Tibial nerve (tissue), 4 donors: Measurements from ENCODE around the gene CHSY1. TPM values are rescaled to one million over a fixed set of nuclear protein-coding genes. Genes with fewer than 3 reads are reported as not detected.
"Not testable (repeated sequence)": the region's sequence is repeated elsewhere in the genome, so short reads cannot be mapped to it uniquely, and the experiment has no call there.

Experiments
- DNase-seq, 2 donors: peaks; one replicate each; pipeline ENCODE4 v3.0.0-alpha.2; 2019; ENCODE audit warnings: low spot score in 2 of 2
- H3K27ac ChIP-seq, 4 donors: fragments of 200-600 bp; sonication (generic) in 3 of 4; one replicate each; pipeline ENCODE4 v1.5.1; 2017 to 2019; ENCODE audit warnings: mild to moderate bottlenecking in 1 of 4
- H3K27me3 ChIP-seq, 2 donors: fragments of 200-600 bp; sonication (generic) in 1 of 2; one replicate each; pipeline versions ENCODE4 v1.5.1 to v1.6.0; 2017 to 2019
- H3K36me3 ChIP-seq, 3 donors: fragments of 200-600 bp; sonication (generic); one replicate each; pipeline ENCODE4 v1.5.1; 2018 to 2019
- H3K4me1 ChIP-seq, 4 donors: fragments of 200-600 bp; sonication (generic) in 3 of 4; one replicate each; pipeline ENCODE4 v1.5.1; 2017 to 2019
- H3K4me3 ChIP-seq, 4 donors: fragments of 200-600 bp; sonication (generic) in 3 of 4; one replicate each; pipeline ENCODE4 v1.5.1; 2017 to 2019; ENCODE audit warnings: mild to moderate bottlenecking in 1 of 4, moderate library complexity in 1 of 4
- H3K9me3 ChIP-seq, 4 donors: fragments of 200-600 bp; sonication (generic) in 3 of 4; one replicate each; pipeline ENCODE4 v1.5.1; 2017 to 2019
- EP300 ChIP-seq, 2 donors: sonication (generic); formaldehyde crosslinking; IDR thresholded peaks; one replicate each; pipeline ENCODE4 v1.6.1; 2017; ENCODE audit warnings: antibody characterized with exemption in 2 of 2, mild to moderate bottlenecking in 1 of 2
- POLR2A ChIP-seq, 2 donors: fragments of 450-650 bp; IDR thresholded peaks; one replicate each; pipeline ENCODE4 v1.6.1; 2017; ENCODE audit warnings: antibody characterized with exemption in 2 of 2, mild to moderate bottlenecking in 2 of 2, moderate library complexity in 2 of 2
- WGBS, 2 donors: methylation state at CpG; one replicate each; pipeline ENCODE4 v1.1.5; 2018; 5-methylcytosine and 5-hydroxymethylcytosine counted together
- total RNA-seq, 4 donors: library from RNA; depleted of rRNA; stranded (reverse); fragments of >200 nt; gene quantifications; one replicate each; pipeline ENCODE4 v1.1.0, GENCODE V29; 2016
- TF ChIP-seq, protein P1 (sequence below), 5 experiments: fragments of 200-600 bp in 3 of 5; fragments of 450-650 bp in 2 of 5; sonication (generic) in 3 of 5; IDR thresholded peaks; one replicate each; pipeline ENCODE4 v1.5.1; 2016 to 2019; ENCODE audit warnings: antibody characterized with exemption in 5 of 5, mild to moderate bottlenecking in 3 of 5, moderate library complexity in 2 of 5

Gene CHSY1
- total RNA-seq, 4 donors from 2014 or later, result 22.0 to 29.7 (median 24.6) TPM

- H3K27me3 ChIP-seq, result no peaks in the 10 kb centered on the region
- H3K36me3 ChIP-seq, result no peaks in the 10 kb centered on the region
- WGBS, 2 donors, result 88 to 89% methylated on average over 18 of the region's 18 CpGs
- TF ChIP-seq, protein P1, sequence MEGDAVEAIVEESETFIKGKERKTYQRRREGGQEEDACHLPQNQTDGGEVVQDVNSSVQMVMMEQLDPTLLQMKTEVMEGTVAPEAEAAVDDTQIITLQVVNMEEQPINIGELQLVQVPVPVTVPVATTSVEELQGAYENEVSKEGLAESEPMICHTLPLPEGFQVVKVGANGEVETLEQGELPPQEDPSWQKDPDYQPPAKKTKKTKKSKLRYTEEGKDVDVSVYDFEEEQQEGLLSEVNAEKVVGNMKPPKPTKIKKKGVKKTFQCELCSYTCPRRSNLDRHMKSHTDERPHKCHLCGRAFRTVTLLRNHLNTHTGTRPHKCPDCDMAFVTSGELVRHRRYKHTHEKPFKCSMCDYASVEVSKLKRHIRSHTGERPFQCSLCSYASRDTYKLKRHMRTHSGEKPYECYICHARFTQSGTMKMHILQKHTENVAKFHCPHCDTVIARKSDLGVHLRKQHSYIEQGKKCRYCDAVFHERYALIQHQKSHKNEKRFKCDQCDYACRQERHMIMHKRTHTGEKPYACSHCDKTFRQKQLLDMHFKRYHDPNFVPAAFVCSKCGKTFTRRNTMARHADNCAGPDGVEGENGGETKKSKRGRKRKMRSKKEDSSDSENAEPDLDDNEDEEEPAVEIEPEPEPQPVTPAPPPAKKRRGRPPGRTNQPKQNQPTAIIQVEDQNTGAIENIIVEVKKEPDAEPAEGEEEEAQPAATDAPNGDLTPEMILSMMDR (IDR thresholded peaks at IDR 0.05), result no peak
- TF ChIP-seq POLR2A (IDR thresholded peaks at IDR 0.05) (no peak), EP300 (IDR thresholded peaks at IDR 0.05) (no peak)
- H3K4me1 ChIP-seq, result peaks cover 0 to 22% (median 16%) of the 10 kb centered on the region in 4 donors
- no peak for DNase-seq
- H3K9me3 ChIP-seq, result peaks cover 0 to 11% (median 1%) of the 10 kb centered on the region in 4 donors
- no peak overlapping the region for H3K27ac ChIP-seq
- no peak overlapping the region for H3K4me3 ChIP-seq
Observed at GRCh38 chr15:101131489-101132389, 120.1 kb downstream of the CHSY1 start.

DNA sequence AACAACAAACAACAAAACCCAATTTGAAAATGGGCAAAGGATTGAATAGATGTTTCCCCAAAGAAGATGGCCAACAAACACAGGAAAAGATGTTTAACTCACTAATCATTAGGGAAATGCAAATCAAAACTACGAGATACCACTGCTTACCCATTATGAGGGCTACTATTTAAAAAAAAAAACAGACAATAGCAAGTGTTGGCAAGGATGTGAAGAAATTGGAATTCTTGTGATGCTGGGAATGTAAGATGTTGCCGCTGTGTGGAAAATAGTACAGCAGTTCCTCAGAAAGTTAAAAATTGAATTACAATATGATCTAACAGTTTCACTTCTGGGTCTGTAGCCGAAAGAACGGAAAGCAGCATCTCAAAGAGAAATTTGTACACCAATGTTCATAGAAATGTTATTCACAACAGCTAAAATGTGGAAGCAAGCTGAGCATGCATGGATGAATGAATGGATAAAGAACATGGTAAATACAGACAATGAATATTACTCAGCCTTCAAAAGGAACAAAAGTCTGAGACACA, 121.9 kb downstream of the CHSY1 start:
- Histone ChIP-seq H3K4me1 (peaks cover 0 to 29% (median 24%) of the 10 kb centered on the region in 4 donors), H3K27ac (no peak overlapping the region), H3K4me3 (no peak overlapping the region), H3K9me3 (peaks cover 0 to 10% (median 1%) of the 10 kb centered on the region in 4 donors), H3K27me3 (no peaks in the 10 kb centered on the region), H3K36me3 (no peaks in the 10 kb centered on the region)
- TF ChIP-seq POLR2A (IDR thresholded peaks at IDR 0.05), result no peak
- 67 to 79% methylated on average over 4 of the region's 4 CpGs for WGBS, 2 donors
- no peak for DNase-seq

DNA sequence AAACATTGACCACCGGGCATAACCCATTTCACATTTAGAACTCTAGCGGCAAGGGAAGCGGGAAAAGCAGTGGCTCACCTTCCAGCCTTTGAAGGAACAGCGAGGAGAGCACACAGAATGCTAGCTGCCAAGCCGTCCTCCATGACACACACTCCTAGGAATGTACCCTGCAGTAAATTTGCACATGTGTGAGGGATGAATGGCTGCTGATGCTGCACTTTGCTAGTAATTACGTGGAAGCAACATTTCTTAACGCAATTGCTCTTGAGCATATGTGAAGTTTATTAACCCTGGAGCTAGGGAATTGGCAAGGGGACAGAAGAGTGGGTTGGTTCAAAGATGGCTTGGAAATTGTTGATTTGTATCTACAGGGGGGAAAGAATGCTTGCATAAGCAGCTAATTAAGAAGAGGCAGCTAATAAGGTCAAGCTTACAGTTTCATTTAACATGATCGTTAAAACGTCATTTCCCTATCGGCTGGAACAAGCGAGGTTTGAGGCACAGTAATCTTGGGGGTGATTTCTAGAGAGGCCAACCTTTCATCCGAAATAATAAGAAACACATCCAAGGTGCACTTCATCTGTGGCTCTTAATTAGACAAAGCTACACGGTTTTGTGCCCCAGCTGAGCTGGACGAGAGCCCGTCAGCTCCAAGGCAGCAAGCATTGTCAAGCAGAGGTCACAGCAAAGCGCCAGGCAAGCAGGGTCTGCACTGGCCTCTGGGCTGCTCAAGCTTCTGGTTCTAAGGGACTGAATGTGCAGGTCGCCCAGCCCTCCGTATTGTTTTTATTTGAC, 123.4 kb downstream of the CHSY1 start:
- Histone ChIP-seq H3K4me3 (no peak overlapping the region), H3K9me3 (peaks cover 0 to 5% (median 1%) of the 10 kb centered on the region in 4 donors), H3K27ac (peak overlapping the region in 3 of 4 donors; percentile 74 to 85 (median 77)), H3K4me1 (peaks cover 0 to 29% (median 24%) of the 10 kb centered on the region in 4 donors), H3K27me3 (no peaks in the 10 kb centered on the region), H3K36me3 (no peaks in the 10 kb centered on the region)
- DNase-seq, result no peak
- 72 to 77% methylated on average over 18 of the region's 18 CpGs for WGBS, 2 donors
- TF ChIP-seq POLR2A (IDR thresholded peaks at IDR 0.05) (no peak), EP300 (IDR thresholded peaks at IDR 0.05) (no peak)
- TF ChIP-seq, protein P1 (IDR thresholded peaks at IDR 0.05), result no peak

DNA sequence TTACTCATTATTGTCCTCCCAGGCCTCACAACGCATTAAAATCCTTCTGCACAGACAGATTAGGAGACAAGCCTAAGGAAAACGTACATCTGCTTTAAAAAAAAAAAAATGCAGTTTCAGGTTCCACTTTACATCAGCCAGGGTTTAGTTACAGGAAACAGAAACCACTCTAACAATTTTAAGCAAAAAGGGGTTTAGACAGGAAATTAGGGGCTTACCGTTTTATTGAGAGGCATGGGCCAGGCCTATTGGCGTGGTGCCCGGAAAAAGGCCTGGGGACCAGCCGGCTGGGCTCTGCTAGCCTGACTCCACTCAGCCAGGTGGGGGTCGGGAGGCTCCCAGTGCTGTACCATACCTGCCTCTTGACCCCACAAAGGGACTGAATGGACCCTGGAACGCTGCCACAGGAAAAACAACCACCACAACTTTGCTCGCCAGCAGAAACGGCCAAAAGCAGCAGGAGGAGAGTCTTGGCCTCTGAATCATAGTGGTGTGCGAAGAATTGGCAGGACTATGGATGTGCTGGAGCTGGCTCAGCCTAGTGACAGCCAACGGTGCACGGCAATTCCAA, 124.3 kb downstream of the CHSY1 start:
- peak; percentile 71 to 80 for DNase-seq
- H3K9me3 ChIP-seq, result peaks cover 0 to 5% (median 1%) of the 10 kb centered on the region in 4 donors
- H3K4me1 ChIP-seq, result peaks cover 0 to 29% (median 24%) of the 10 kb centered on the region in 4 donors
- TF ChIP-seq EP300 (IDR thresholded peaks at IDR 0.05), result peak in 1 of 2 donors; percentile 77
- no peak for TF ChIP-seq POLR2A (IDR thresholded peaks at IDR 0.05)
- peak overlapping the region; percentile 45 to 85 (median 76) for H3K27ac ChIP-seq
- no peaks in the 10 kb centered on the region for H3K27me3 ChIP-seq
- H3K4me3 ChIP-seq, result no peak overlapping the region
- WGBS, 2 donors, result 16 to 21% methylated on average over 13 of the region's 13 CpGs
- H3K36me3 ChIP-seq, result no peaks in the 10 kb centered on the region

- Histone ChIP-seq H3K27me3 (no peaks in the 10 kb centered on the region), H3K4me1 (peaks cover 0 to 32% (median 28%) of the 10 kb centered on the region in 4 donors), H3K4me3 (no peak overlapping the region), H3K36me3 (no peaks in the 10 kb centered on the region), H3K27ac (peak overlapping the region; percentile 45 to 85 (median 76)), H3K9me3 (peaks cover 0 to 5% (median 1%) of the 10 kb centered on the region in 4 donors)
- TF ChIP-seq EP300 (IDR thresholded peaks at IDR 0.05), result no peak
- no peak for TF ChIP-seq POLR2A (IDR thresholded peaks at IDR 0.05)
- TF ChIP-seq, protein P1 (IDR thresholded peaks at IDR 0.05), result no peak
- 67 to 76% methylated on average over 11 of the region's 11 CpGs for WGBS, 2 donors
- no peak for DNase-seq
Observed at GRCh38 chr15:101126618-101127505, 125.0 kb downstream of the CHSY1 start.

- peaks cover 0 to 41% (median 37%) of the 10 kb centered on the region in 4 donors for H3K4me1 ChIP-seq
- WGBS, 2 donors, result 76 to 78% methylated on average over 13 of the region's 13 CpGs
- H3K36me3 ChIP-seq, H3K4me3 ChIP-seq, DNase-seq, H3K9me3 ChIP-seq, H3K27me3 ChIP-seq: not testable (repeated sequence)
- H3K27ac ChIP-seq, result peak overlapping the region in 1 of 4 donors; percentile 46
Observed at GRCh38 chr15:101125881-101126428, 125.9 kb downstream of the CHSY1 start.
